Vagina (tissue), 2 donors: ENCODE measurements around the gene GRIK4. TPM values are rescaled to one million over a fixed set of nuclear protein-coding genes. Genes with fewer than 3 reads are reported as not detected.

Experiments
- DNase-seq, 2 donors: peaks; one replicate each; pipeline ENCODE4 v3.0.0-alpha.2; 2017; ENCODE audit errors: extremely low spot score in 2 of 2
- H3K27ac ChIP-seq: fragments of 200-600 bp; sonication (generic); one replicate; pipeline ENCODE4 v1.5.1; 2019
- H3K27me3 ChIP-seq: fragments of 200-600 bp; sonication (generic); one replicate; pipeline ENCODE4 v1.5.1; 2019
- H3K36me3 ChIP-seq, 2 donors: fragments of 200-600 bp; sonication (generic); one replicate each; pipeline ENCODE4 v1.5.1; 2017 to 2019
- H3K4me1 ChIP-seq: fragments of 200-600 bp; sonication (generic); one replicate; pipeline ENCODE4 v1.5.1; 2019
- H3K4me3 ChIP-seq, 2 donors: fragments of 200-600 bp; sonication (generic); 1 replicate in 1 of 2; 2 replicates in 1 of 2; pipeline ENCODE4 v1.5.1; 2016 to 2019
- H3K9me3 ChIP-seq: fragments of 200-600 bp; sonication (generic); one replicate; pipeline ENCODE4 v1.5.1; 2019
- POLR2A ChIP-seq, 2 donors: fragments of 450-650 bp; IDR thresholded peaks; one replicate each; pipeline ENCODE4 v1.6.1; 2017; ENCODE audit warnings: antibody characterized with exemption in 2 of 2, mild to moderate bottlenecking in 2 of 2, moderate library complexity in 2 of 2
- POLR2AphosphoS5 ChIP-seq, 2 donors: sonication (generic); formaldehyde crosslinking; IDR thresholded peaks; one replicate each; pipeline ENCODE4 v1.9.0; 2017; ENCODE audit warnings: antibody characterized with exemption in 2 of 2, mild to moderate bottlenecking in 2 of 2, low read depth in 1 of 2; ENCODE audit not compliant: insufficient read depth in 1 of 2
- intact Hi-C: fragments of 100-400 bp; cut with DNase I; formaldehyde crosslinking; loops from one replicate; pipeline ENCODE4 v1.15.1; 2023
- total RNA-seq: library from RNA; depleted of rRNA; stranded (reverse); fragments of >200 nt; gene quantifications from one replicate; pipeline ENCODE4 v1.2.3, GENCODE V29; 2016
- TF ChIP-seq, protein P1 (sequence below), 3 experiments: fragments of 450-650 bp in 2 of 3; fragments of 200-600 bp in 1 of 3; sonication (generic) in 1 of 3; IDR thresholded peaks; one replicate each; pipeline ENCODE4 v1.5.1; 2017 to 2019; ENCODE audit warnings: antibody characterized with exemption in 3 of 3, mild to moderate bottlenecking in 2 of 3, moderate library complexity in 2 of 3

Gene GRIK4, protein sequence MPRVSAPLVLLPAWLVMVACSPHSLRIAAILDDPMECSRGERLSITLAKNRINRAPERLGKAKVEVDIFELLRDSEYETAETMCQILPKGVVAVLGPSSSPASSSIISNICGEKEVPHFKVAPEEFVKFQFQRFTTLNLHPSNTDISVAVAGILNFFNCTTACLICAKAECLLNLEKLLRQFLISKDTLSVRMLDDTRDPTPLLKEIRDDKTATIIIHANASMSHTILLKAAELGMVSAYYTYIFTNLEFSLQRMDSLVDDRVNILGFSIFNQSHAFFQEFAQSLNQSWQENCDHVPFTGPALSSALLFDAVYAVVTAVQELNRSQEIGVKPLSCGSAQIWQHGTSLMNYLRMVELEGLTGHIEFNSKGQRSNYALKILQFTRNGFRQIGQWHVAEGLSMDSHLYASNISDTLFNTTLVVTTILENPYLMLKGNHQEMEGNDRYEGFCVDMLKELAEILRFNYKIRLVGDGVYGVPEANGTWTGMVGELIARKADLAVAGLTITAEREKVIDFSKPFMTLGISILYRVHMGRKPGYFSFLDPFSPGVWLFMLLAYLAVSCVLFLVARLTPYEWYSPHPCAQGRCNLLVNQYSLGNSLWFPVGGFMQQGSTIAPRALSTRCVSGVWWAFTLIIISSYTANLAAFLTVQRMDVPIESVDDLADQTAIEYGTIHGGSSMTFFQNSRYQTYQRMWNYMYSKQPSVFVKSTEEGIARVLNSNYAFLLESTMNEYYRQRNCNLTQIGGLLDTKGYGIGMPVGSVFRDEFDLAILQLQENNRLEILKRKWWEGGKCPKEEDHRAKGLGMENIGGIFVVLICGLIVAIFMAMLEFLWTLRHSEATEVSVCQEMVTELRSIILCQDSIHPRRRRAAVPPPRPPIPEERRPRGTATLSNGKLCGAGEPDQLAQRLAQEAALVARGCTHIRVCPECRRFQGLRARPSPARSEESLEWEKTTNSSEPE
- 0.25 TPM for total RNA-seq

- no peaks in the 10 kb centered on the region for H3K36me3 ChIP-seq
- TF ChIP-seq, protein P1, sequence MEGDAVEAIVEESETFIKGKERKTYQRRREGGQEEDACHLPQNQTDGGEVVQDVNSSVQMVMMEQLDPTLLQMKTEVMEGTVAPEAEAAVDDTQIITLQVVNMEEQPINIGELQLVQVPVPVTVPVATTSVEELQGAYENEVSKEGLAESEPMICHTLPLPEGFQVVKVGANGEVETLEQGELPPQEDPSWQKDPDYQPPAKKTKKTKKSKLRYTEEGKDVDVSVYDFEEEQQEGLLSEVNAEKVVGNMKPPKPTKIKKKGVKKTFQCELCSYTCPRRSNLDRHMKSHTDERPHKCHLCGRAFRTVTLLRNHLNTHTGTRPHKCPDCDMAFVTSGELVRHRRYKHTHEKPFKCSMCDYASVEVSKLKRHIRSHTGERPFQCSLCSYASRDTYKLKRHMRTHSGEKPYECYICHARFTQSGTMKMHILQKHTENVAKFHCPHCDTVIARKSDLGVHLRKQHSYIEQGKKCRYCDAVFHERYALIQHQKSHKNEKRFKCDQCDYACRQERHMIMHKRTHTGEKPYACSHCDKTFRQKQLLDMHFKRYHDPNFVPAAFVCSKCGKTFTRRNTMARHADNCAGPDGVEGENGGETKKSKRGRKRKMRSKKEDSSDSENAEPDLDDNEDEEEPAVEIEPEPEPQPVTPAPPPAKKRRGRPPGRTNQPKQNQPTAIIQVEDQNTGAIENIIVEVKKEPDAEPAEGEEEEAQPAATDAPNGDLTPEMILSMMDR (IDR thresholded peaks at IDR 0.05): peak; percentile 88 to 92 (median 89)
- no peak for TF ChIP-seq POLR2A (IDR thresholded peaks at IDR 0.05)
- no peak within 1 kb of the TSS for H3K27ac ChIP-seq
- H3K4me1 ChIP-seq: peaks cover 4% of the 10 kb centered on the region
- intact Hi-C loops: loop anchor here (5.0 to 10.0 kb wide), 3 partner anchors 176 to 684 kb away; no protein-coding TSS in a partner anchor
- DNase-seq: no peak
- H3K9me3 ChIP-seq: no peaks in the 10 kb centered on the region
- no peaks in the 10 kb centered on the region for H3K27me3 ChIP-seq
- peak within 1 kb of the TSS; percentile 38 to 65 for H3K4me3 ChIP-seq
These were observed at the start of gene GRIK4 for GRCh38 chr11:120511116-120511819. GRIK4 (plus strand) TSS chr11:120511748; CDS start chr11:120660319, 148,571 bp downstream.

- no peak overlapping the region for H3K4me3 ChIP-seq
- no peak for DNase-seq
- H3K9me3 ChIP-seq: no peaks in the 10 kb centered on the region
- H3K4me1 ChIP-seq: no peaks in the 10 kb centered on the region
- no peaks in the 10 kb centered on the region for H3K27me3 ChIP-seq
- H3K36me3 ChIP-seq: peaks cover 2 to 73% of the 10 kb centered on the region in 2 donors
- no peak overlapping the region for H3K27ac ChIP-seq
- intact Hi-C loops: no loop called here
- TF ChIP-seq POLR2A (IDR thresholded peaks at IDR 0.05) (no peak), POLR2AphosphoS5 (IDR thresholded peaks at IDR 0.05; ENCODE audit: insufficient read depth in 1 of 2, low read depth in 1 of 2) (no peak)
- TF ChIP-seq, protein P1 (IDR thresholded peaks at IDR 0.05): no peak
These were observed 48.7 kb upstream of the GRIK4 start for GRCh38 chr11:120462825-120463224.

- Histone ChIP-seq H3K27ac (no peak overlapping the region), H3K9me3 (no peaks in the 10 kb centered on the region), H3K27me3 (no peaks in the 10 kb centered on the region), H3K36me3 (peaks cover 0 to 74% of the 10 kb centered on the region in 2 donors), H3K4me1 (no peaks in the 10 kb centered on the region), H3K4me3 (no peak overlapping the region)
- TF ChIP-seq, protein P1 (IDR thresholded peaks at IDR 0.05): no peak
- no peak for TF ChIP-seq POLR2AphosphoS5 (IDR thresholded peaks at IDR 0.05; ENCODE audit: insufficient read depth in 1 of 2, low read depth in 1 of 2)
- TF ChIP-seq POLR2A (IDR thresholded peaks at IDR 0.05): no peak
- no peak for DNase-seq
- intact Hi-C loops: no loop called here
These were observed 45.5 kb upstream of the GRIK4 start for GRCh38 chr11:120465921-120466534.

DNA sequence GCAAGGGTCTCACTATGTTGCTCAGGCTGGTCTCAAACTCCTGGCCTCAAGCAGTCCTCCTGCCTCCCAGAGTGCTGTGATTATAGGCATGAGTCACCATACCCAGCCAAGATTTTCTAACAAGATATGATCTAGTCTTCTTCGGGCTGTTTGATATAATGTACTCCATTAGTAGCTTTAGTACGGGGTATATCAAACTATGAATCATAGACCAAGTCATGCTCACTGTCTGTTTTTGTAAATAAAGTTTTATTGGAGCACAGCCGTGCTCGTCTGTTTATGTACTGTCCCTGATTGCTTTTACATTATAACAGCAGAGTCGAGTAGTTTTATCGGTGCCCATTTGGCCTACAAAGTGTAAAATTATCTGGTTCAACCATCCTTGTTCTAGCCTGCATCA is 43.9 kb upstream of the GRIK4 start:
- Histone ChIP-seq H3K9me3 (no peaks in the 10 kb centered on the region), H3K36me3 (peaks cover 0 to 61% of the 10 kb centered on the region in 2 donors), H3K4me3 (no peak overlapping the region), H3K27me3 (no peaks in the 10 kb centered on the region), H3K4me1 (no peaks in the 10 kb centered on the region), H3K27ac (no peak overlapping the region)
- TF ChIP-seq POLR2A (IDR thresholded peaks at IDR 0.05): no peak
- TF ChIP-seq, protein P1 (IDR thresholded peaks at IDR 0.05): no peak
- no peak for TF ChIP-seq POLR2AphosphoS5 (IDR thresholded peaks at IDR 0.05; ENCODE audit: insufficient read depth in 1 of 2, low read depth in 1 of 2)
- DNase-seq: no peak
- intact Hi-C loops: no loop called here
